Kidney epithelial cell (primary cell): ENCODE data around the gene RET. TPM values are rescaled to one million over a fixed set of nuclear protein-coding genes. Genes with fewer than 3 reads are reported as not detected.

Experiments
- DNase-seq: peaks from one replicate; pipeline ENCODE4 v3.0.0-alpha.2; 2010; ENCODE audit warnings: low read depth
- H3K27me3 ChIP-seq: 2 replicates; pipeline ENCODE4 v1.6.0; 2011; ENCODE audit warnings: low read length; ENCODE audit not compliant: control insufficient read depth, insufficient read depth
- H3K36me3 ChIP-seq: 2 replicates; pipeline ENCODE4 v1.5.1; 2011; ENCODE audit warnings: low read length; ENCODE audit not compliant: control insufficient read depth, insufficient read depth
- H3K4me3 ChIP-seq: 2 replicates; pipeline ENCODE4 v1.5.1; 2011; ENCODE audit warnings: low read depth, mild to moderate bottlenecking, control low read depth, low read length
- CTCF ChIP-seq: IDR thresholded peaks from 2 replicates; pipeline ENCODE4 v1.5.1; 2011; ENCODE audit warnings: mild to moderate bottlenecking, moderate library complexity, low read length, control low read depth, inconsistent platforms; ENCODE audit not compliant: insufficient read depth, poor library complexity, severe bottlenecking
- total RNA-seq: library from RNA; depleted of rRNA; stranded (reverse); fragments of >200 nt; gene quantifications from 2 replicates; pipeline ENCODE4 v1.2.3, GENCODE V29; 2015

The RET gene
- total RNA-seq, 1 donor from 2014 or later: 3.7 TPM

GRCh38 chr10:43155221-43155620, 78.4 kb downstream of the RET start:
- Histone ChIP-seq H3K36me3 (no peaks in the 10 kb centered on the region), H3K4me3 (no peak overlapping the region), H3K27me3 (no peaks in the 10 kb centered on the region)
- DNase-seq: no peak
- TF ChIP-seq CTCF: no peak

- no peak overlapping the region for H3K4me3 ChIP-seq
- no peak for DNase-seq
- TF ChIP-seq CTCF: no peak
These were observed 78.9 kb downstream of the RET start for GRCh38 chr10:43155741-43156140.

GRCh38 chr10:43156590-43157341, 79.9 kb downstream of the RET start:
- no peak for DNase-seq

More at GRCh38 chr10:43155741-43156140, 78.9 kb downstream of the RET start:
- Histone ChIP-seq H3K27me3 (no peaks in the 10 kb centered on the region), H3K36me3 (no peaks in the 10 kb centered on the region)

GRCh38 chr10:43158636-43159035, 81.8 kb downstream of the RET start:
- Histone ChIP-seq H3K27me3 (no peaks in the 10 kb centered on the region), H3K36me3 (no peaks in the 10 kb centered on the region), H3K4me3 (no peak overlapping the region)
- DNase-seq: no peak
- TF ChIP-seq CTCF: no peak

More at GRCh38 chr10:43156590-43157341, 79.9 kb downstream of the RET start:
- no peak overlapping the region for H3K4me3 ChIP-seq
- no peaks in the 10 kb centered on the region for H3K27me3 ChIP-seq
- no peak for TF ChIP-seq CTCF
- no peaks in the 10 kb centered on the region for H3K36me3 ChIP-seq

- DNase-seq: no peak
- H3K4me3 ChIP-seq: no peak overlapping the region
- H3K27me3 ChIP-seq: no peaks in the 10 kb centered on the region
- no peaks in the 10 kb centered on the region for H3K36me3 ChIP-seq
- no peak for TF ChIP-seq CTCF
These were observed 83.4 kb downstream of the RET start for GRCh38 chr10:43160046-43160920.

GRCh38 chr10:43160921-43161255, 84.0 kb downstream of the RET start:
- DNase-seq: no peak
- Histone ChIP-seq H3K36me3 (no peaks in the 10 kb centered on the region), H3K4me3 (no peak overlapping the region)

More at GRCh38 chr10:43160921-43161255, 84.0 kb downstream of the RET start:
- no peaks in the 10 kb centered on the region for H3K27me3 ChIP-seq
- no peak for TF ChIP-seq CTCF
